GM10266 (cell line): ENCODE results near the gene ACOT7.

Source experiments
- DNase-seq: peaks from one replicate; pipeline ENCODE4 v3.0.0; 2012; ENCODE audit errors: extremely low spot score
- CTCF ChIP-seq: IDR thresholded peaks from 2 replicates; pipeline ENCODE4 v1.5.1; 2012; ENCODE audit warnings: mild to moderate bottlenecking, low read depth; ENCODE audit not compliant: control insufficient read depth, insufficient read depth; ENCODE audit errors: missing control alignments

The ACOT7 gene

GRCh38 chr1:6288665-6289064, 104.9 kb downstream of the ACOT7 start:
- no peak for DNase-seq
- no peak for TF ChIP-seq CTCF

- TF ChIP-seq CTCF: no peak
- DNase-seq: no peak
Observed at GRCh38 chr1:6288026-6288425, 105.5 kb downstream of the ACOT7 start.

GRCh38 chr1:6287431-6287886, 106.1 kb downstream of the ACOT7 start:
- DNase-seq: no peak
- TF ChIP-seq CTCF: no peak

- no peak for DNase-seq
- no peak for TF ChIP-seq CTCF
Observed at GRCh38 chr1:6287029-6287428, 106.5 kb downstream of the ACOT7 start.

- no peak for DNase-seq
- TF ChIP-seq CTCF: no peak
Observed at GRCh38 chr1:6286266-6286665, 107.3 kb downstream of the ACOT7 start.

GRCh38 chr1:6285336-6285735, 108.2 kb downstream of the ACOT7 start:
- no peak for DNase-seq

More at GRCh38 chr1:6285336-6285735, 108.2 kb downstream of the ACOT7 start:
- TF ChIP-seq CTCF: no peak
